Endodermal cell (in vitro differentiated cells): ENCODE measurements around the gene EIF3M. TPM values are rescaled to one million over a fixed set of nuclear protein-coding genes. Genes with fewer than 3 reads are reported as not detected.

ENCODE experiments used
- DNase-seq: peaks from one replicate; pipeline ENCODE4 v3.0.0-alpha.2; 2017
- H3K27ac ChIP-seq: 2 replicates; pipeline ENCODE4 v1.5.1; 2013; ENCODE audit warnings: mild to moderate bottlenecking, low read depth, low read length, moderate library complexity
- H3K27me3 ChIP-seq: 2 replicates; pipeline ENCODE4 v1.6.1; 2013; ENCODE audit warnings: mild to moderate bottlenecking, low read length, moderate library complexity; ENCODE audit not compliant: insufficient read depth, control insufficient read depth, poor library complexity, severe bottlenecking
- H3K36me3 ChIP-seq: 2 replicates; pipeline ENCODE4 v1.7.0; 2013; ENCODE audit warnings: mild to moderate bottlenecking, low read length, moderate library complexity; ENCODE audit not compliant: control insufficient read depth, insufficient read depth
- H3K4me1 ChIP-seq: one replicate; pipeline ENCODE4 v1.7.0; 2013; ENCODE audit warnings: low read length; ENCODE audit not compliant: control insufficient read depth, insufficient read depth
- H3K4me3 ChIP-seq: 2 replicates; pipeline ENCODE4 v1.5.1; 2013; ENCODE audit warnings: mild to moderate bottlenecking, low read length, moderate library complexity
- H3K9ac ChIP-seq: 2 replicates; pipeline ENCODE4 v1.6.1; 2013; ENCODE audit warnings: mild to moderate bottlenecking, low read length, moderate library complexity; ENCODE audit not compliant: poor library complexity, severe bottlenecking; ENCODE audit errors: extremely low read depth
- H3K9me3 ChIP-seq: 2 replicates; pipeline ENCODE4 v1.6.1; 2013; ENCODE audit warnings: mild to moderate bottlenecking, low read length, moderate library complexity; ENCODE audit not compliant: control insufficient read depth
- H3K27ac Mint-ChIP-seq: 2 replicates; pipeline ENCODE4 v1.8.0; 2020; ENCODE audit warnings: mixed read lengths
- H3K27me3 Mint-ChIP-seq: 2 replicates; pipeline ENCODE4 v1.8.0; 2021; ENCODE audit warnings: mild to moderate bottlenecking, mixed read lengths; ENCODE audit not compliant: insufficient read depth
- H3K36me3 Mint-ChIP-seq: 2 replicates; pipeline ENCODE4 v1.8.0; 2020; ENCODE audit warnings: low read depth, mixed read lengths
- H3K4me1 Mint-ChIP-seq: 2 replicates; pipeline ENCODE4 v1.8.0; 2020; ENCODE audit warnings: mixed read lengths
- H3K4me3 Mint-ChIP-seq: 2 replicates; pipeline ENCODE4 v1.8.0; 2020; ENCODE audit warnings: mild to moderate bottlenecking, moderate library complexity, mixed read lengths
- H3K9me3 Mint-ChIP-seq: 2 replicates; pipeline ENCODE4 v1.8.0; 2020; ENCODE audit warnings: mild to moderate bottlenecking, mixed read lengths
- CTCF ChIP-seq: fragments of 200-600 bp; sonication (generic); conservative IDR thresholded peaks from 2 replicates; pipeline ENCODE4 v1.5.0; 2021; ENCODE audit warnings: antibody characterized with exemption, mild to moderate bottlenecking
- WGBS, 2 experiments: methylation state at CpG; one replicate each; pipeline versions ENCODE4 v1.1.5 to v1.1.7; 2013; ENCODE audit warnings: missing lambda C conversion rate in 2 of 2, mixed read lengths in 1 of 2; ENCODE audit not compliant: insufficient coverage in 1 of 2, insufficient read length in 1 of 2; 5-methylcytosine and 5-hydroxymethylcytosine counted together
- total RNA-seq, 2 donors: library from RNA; stranded (reverse); fragmentation: NEBNext Ultra II Directional in 1 of 2; extraction: Animal tissue kit (Norgen Biotek cat#: 25700) in 1 of 2; gene quantifications; 2 replicates in 1 of 2; 3 replicates in 1 of 2; pipeline ENCODE4 v1.2.1, GENCODE V29; 2021

EIF3M gene
- total RNA-seq, 2 donors from 2014 or later: 237 to 269 TPM

- WGBS, 2 experiments: 81 to 94% methylated on average over 4 of the region's 4 CpGs
- H3K4me1 Mint-ChIP-seq: peaks cover 2% of the 10 kb centered on the region
- H3K27me3 Mint-ChIP-seq: peaks cover 5% of the 10 kb centered on the region
- H3K4me3 Mint-ChIP-seq: no peak overlapping the region
- Histone ChIP-seq H3K27me3 (no peaks in the 10 kb centered on the region), H3K9me3 (no peaks in the 10 kb centered on the region), H3K27ac (no peak overlapping the region), H3K4me1 (no peaks in the 10 kb centered on the region), H3K4me3 (no peak overlapping the region), H3K36me3 (no peaks in the 10 kb centered on the region), H3K9ac (no peak overlapping the region)
- no peaks in the 10 kb centered on the region for H3K36me3 Mint-ChIP-seq
- no peak for DNase-seq
- TF ChIP-seq CTCF: no peak
- no peaks in the 10 kb centered on the region for H3K9me3 Mint-ChIP-seq
- H3K27ac Mint-ChIP-seq: no peak overlapping the region
Measured at GRCh38 chr11:32616903-32617302, 33.3 kb downstream of the EIF3M start.

GRCh38 chr11:32630844-32631243 lies 47.2 kb downstream of the EIF3M start:
- no peaks in the 10 kb centered on the region for H3K27me3 Mint-ChIP-seq
- Histone ChIP-seq H3K9ac (no peak overlapping the region), H3K27me3 (no peaks in the 10 kb centered on the region), H3K4me1 (no peaks in the 10 kb centered on the region), H3K36me3 (no peaks in the 10 kb centered on the region), H3K27ac (no peak overlapping the region), H3K4me3 (no peak overlapping the region), H3K9me3 (no peaks in the 10 kb centered on the region)
- H3K4me3 Mint-ChIP-seq: no peak overlapping the region
- H3K27ac Mint-ChIP-seq: no peak overlapping the region
- no peak for DNase-seq
- H3K4me1 Mint-ChIP-seq: no peaks in the 10 kb centered on the region
- H3K9me3 Mint-ChIP-seq: no peaks in the 10 kb centered on the region
- no peaks in the 10 kb centered on the region for H3K36me3 Mint-ChIP-seq
- TF ChIP-seq CTCF: no peak

- Mint-ChIP-seq H3K27me3 (no peaks in the 10 kb centered on the region), H3K27ac (no peak overlapping the region), H3K36me3 (no peaks in the 10 kb centered on the region), H3K9me3 (no peaks in the 10 kb centered on the region), H3K4me1 (no peaks in the 10 kb centered on the region), H3K4me3 (no peak overlapping the region)
- Histone ChIP-seq H3K36me3 (no peaks in the 10 kb centered on the region), H3K4me1 (no peaks in the 10 kb centered on the region), H3K27ac (no peak overlapping the region), H3K9ac (no peak overlapping the region), H3K27me3 (no peaks in the 10 kb centered on the region), H3K9me3 (no peaks in the 10 kb centered on the region), H3K4me3 (no peak overlapping the region)
- TF ChIP-seq CTCF: no peak
- WGBS, 2 experiments: 90% methylated on average over 2 of the region's 2 CpGs; no CpG with 5 or more reads in 1 of the 2 experiments
- no peak for DNase-seq
Measured at GRCh38 chr11:32635819-32636218, 52.2 kb downstream of the EIF3M start.
